B cell (primary cell): ENCODE data around the gene STAP2. TPM values are rescaled to one million over a fixed set of nuclear protein-coding genes. Genes with fewer than 3 reads are reported as not detected.

Experiments
- ATAC-seq: fragments of 200-7000 bp; cut with Tn5 transposase; one replicate; pipeline ENCODE4 v1.10.0; 2021; ENCODE audit warnings: low read depth, mild to moderate bottlenecking, moderate number of reproducible peaks, moderate library complexity
- CTCF ChIA-PET: fragments of 350-600 bp; sonication (Branson Sonifier 250); formaldehyde crosslinking; loops from one replicate; lab custom pipeline; 2021; ENCODE audit warnings: antibody characterized with exemption, inconsistent platforms; lab: Charles Lee
- POLR2A ChIA-PET: fragments of 350-600 bp; sonication (Branson Sonifier 250); formaldehyde crosslinking; loops from one replicate; lab custom pipeline; 2021; ENCODE audit warnings: antibody characterized with exemption; lab: Charles Lee
- DNase-seq: peaks from one replicate; pipeline ENCODE4 v3.0.0; 2013
- H2AFZ ChIP-seq: 2 replicates; pipeline ENCODE4 v1.6.1; 2012; ENCODE audit warnings: mild to moderate bottlenecking, low read depth, low read length; ENCODE audit not compliant: insufficient read depth, poor library complexity, severe bottlenecking
- H3K27ac ChIP-seq, 2 donors: 1 replicate in 1 of 2; 2 replicates in 1 of 2; pipeline ENCODE4 v1.5.1; 2012 to 2013; ENCODE audit warnings: low read length in 2 of 2, mild to moderate bottlenecking in 2 of 2, moderate library complexity in 1 of 2
- H3K27me3 ChIP-seq, 4 experiments: fragments of 200-600 bp in 1 of 4; sonication (generic) in 1 of 4; replicated peaks in 1 of 4; 1 replicate in 2 of 4; 2 replicates in 2 of 4; pipeline versions ENCODE4 v1.6.1 to v1.7.0; 2013 to 2016; ENCODE audit warnings: low read length in 3 of 4, mild to moderate bottlenecking in 2 of 4, mixed read lengths in 1 of 4, moderate library complexity in 1 of 4; ENCODE audit not compliant: insufficient read depth in 4 of 4, control insufficient read depth in 3 of 4; ENCODE audit errors: control extremely low read depth in 1 of 4
- H3K36me3 ChIP-seq, 2 experiments: replicated peaks in 1 of 2; 1 replicate in 1 of 2; 2 replicates in 1 of 2; pipeline versions ENCODE4 v1.6.1 to v1.7.1; 2013; ENCODE audit warnings: low read length in 1 of 2; ENCODE audit not compliant: insufficient read depth in 2 of 2, control insufficient read depth in 1 of 2; ENCODE audit errors: control extremely low read depth in 1 of 2, extremely low read depth in 1 of 2
- H3K4me1 ChIP-seq, 2 donors: fragments of 200-600 bp in 1 of 2; sonication (generic) in 1 of 2; 1 replicate in 1 of 2; 2 replicates in 1 of 2; pipeline versions ENCODE4 v1.5.1 to v1.6.1; 2013 to 2017; ENCODE audit warnings: low read length in 2 of 2; ENCODE audit not compliant: control insufficient read depth in 2 of 2, insufficient read depth in 2 of 2
- H3K4me2 ChIP-seq: replicated peaks from 2 replicates; pipeline ENCODE3; 2012; ENCODE audit warnings: mild to moderate bottlenecking, low read depth, low read length; ENCODE audit not compliant: poor library complexity, severe bottlenecking
- H3K4me3 ChIP-seq, 5 experiments: fragments of 200-600 bp in 1 of 5; sonication (generic) in 1 of 5; 1 replicate in 3 of 5; 2 replicates in 2 of 5; pipeline versions ENCODE4 v1.5.1 to v1.7.0; 2011 to 2016; ENCODE audit warnings: low read length in 4 of 5, mild to moderate bottlenecking in 4 of 5, low read depth in 2 of 5, control low read depth in 1 of 5, moderate library complexity in 1 of 5; ENCODE audit not compliant: insufficient read depth in 1 of 5; ENCODE audit errors: control extremely low read depth in 1 of 5, extremely low read depth in 1 of 5
- H3K79me2 ChIP-seq: fragments of 200-600 bp; sonication (generic); one replicate; pipeline ENCODE4 v1.6.0; 2016; ENCODE audit warnings: low read length; ENCODE audit not compliant: control insufficient read depth, insufficient read depth
- H3K9ac ChIP-seq: fragments of 200-600 bp; sonication (generic); 2 replicates; pipeline ENCODE4 v1.6.1; 2017; ENCODE audit warnings: mild to moderate bottlenecking, low read length, moderate library complexity
- H3K9me3 ChIP-seq, 3 donors: one replicate each; pipeline versions ENCODE4 v1.6.1 to v1.7.1; 2013; ENCODE audit warnings: low read length in 2 of 3; ENCODE audit not compliant: control insufficient read depth in 2 of 3, insufficient read depth in 1 of 3; ENCODE audit errors: control extremely low read depth in 1 of 3
- H4K20me1 ChIP-seq: 2 replicates; pipeline ENCODE4 v1.6.0; 2012; ENCODE audit warnings: mild to moderate bottlenecking, low read length; ENCODE audit not compliant: insufficient read depth, control insufficient read depth, poor library complexity, severe bottlenecking
- H3K27ac Mint-ChIP-seq: one replicate; pipeline ENCODE4 v1.8.0; 2021; ENCODE audit warnings: mixed read lengths
- H3K27me3 Mint-ChIP-seq: one replicate; pipeline ENCODE4 v1.8.0; 2021; ENCODE audit warnings: mixed read lengths
- H3K4me1 Mint-ChIP-seq: one replicate; pipeline ENCODE4 v1.8.0; 2021; ENCODE audit warnings: mixed read lengths
- H3K4me3 Mint-ChIP-seq: one replicate; pipeline ENCODE4 v1.8.0; 2021; ENCODE audit warnings: mixed read lengths
- H3K9me3 Mint-ChIP-seq: one replicate; pipeline ENCODE4 v1.8.0; 2022; ENCODE audit warnings: mixed read lengths; ENCODE audit not compliant: insufficient read depth
- CTCF ChIP-seq: fragments of 200-600 bp; IDR thresholded peaks from one replicate; pipeline ENCODE4 v1.8.0; 2022; ENCODE audit warnings: antibody characterized with exemption, mild to moderate bottlenecking
- EZH2 ChIP-seq: IDR thresholded peaks from 2 replicates; pipeline ENCODE4 v1.6.1; 2012; ENCODE audit warnings: borderline replicate concordance, low read depth, mild to moderate bottlenecking, moderate library complexity, low read length; ENCODE audit not compliant: insufficient read depth, poor library complexity, severe bottlenecking
- WGBS: methylation state at CpG from one replicate; pipeline ENCODE4 v1.1.5; 2013; ENCODE audit warnings: missing lambda C conversion rate; ENCODE audit not compliant: insufficient coverage; 5-methylcytosine and 5-hydroxymethylcytosine counted together
- intact Hi-C: fragments of 100-400 bp; cut with micrococcal nuclease; formaldehyde crosslinking; loops from one replicate; pipeline ENCODE4 v1.10.0; 2022
- polyA plus RNA-seq: library from polyadenylated mRNA; depleted of rRNA; stranded (reverse); fragments of >200 nt; gene quantifications from 2 replicates; pipeline ENCODE4 v1.2.3, GENCODE V29; 2012
- total RNA-seq, 2 donors: library from RNA; stranded (reverse); fragments of 120-200 nt in 1 of 2; gene quantifications; 1 replicate in 1 of 2; 2 replicates in 1 of 2; pipeline versions ENCODE4 v1.2.3 to v1.2.4, GENCODE V29; 2013 to 2022

STAP2 gene
- total and polyA plus RNA-seq, 2 donors (not counting 1 experiment from before 2014, with no cell fraction given), result 0.27 to 0.72 TPM

- H3K4me3 ChIP-seq, result no peak overlapping the region
- no peak overlapping the region for H3K9ac ChIP-seq
- peak overlapping the region; percentile 96 for H3K4me2 ChIP-seq
- peaks cover 48 to 55% of the 10 kb centered on the region in 2 donors for H3K4me1 ChIP-seq
- H3K79me2 ChIP-seq, result peaks cover 22% of the 10 kb centered on the region
- WGBS, result 76% methylated on average over 13 of the region's 13 CpGs
- DNase-seq (no peak), ATAC-seq (peak; percentile 29)
- Mint-ChIP-seq H3K27me3 (no peaks in the 10 kb centered on the region), H3K27ac (peak overlapping the region; percentile 96), H3K9me3 (no peaks in the 10 kb centered on the region), H3K4me1 (peaks cover 49% of the 10 kb centered on the region), H3K4me3 (peak overlapping the region; percentile 69)
- H2AFZ ChIP-seq, result no peak overlapping the region
- peaks cover 0 to 38% of the 10 kb centered on the region in 2 experiments for H3K36me3 ChIP-seq
- peak overlapping the region; percentile 84 to 95 for H3K27ac ChIP-seq
- ChIA-PET CTCF (interaction anchor here (0.9 to 2.1 kb wide), 4 partner anchors 15 to 33 kb away, joined by 3 to 14 read pairs (median 4); partner anchors contain the start of genes MPND and SH3GL1), POLR2A (interaction anchor here (0.7 kb wide), 2 partner anchors 24 to 37 kb away, joined by 3 to 4 read pairs; partner anchors contain the start of gene MPND)
- intact Hi-C loops, result loop anchor here (2.0 kb wide), 1 partner anchor 25 kb away; the partner anchor contains the start of gene MPND
- TF ChIP-seq EZH2, result no peak
- no peak for TF ChIP-seq CTCF
- H3K9me3 ChIP-seq, result no peaks in the 10 kb centered on the region
- no peaks in the 10 kb centered on the region for H3K27me3 ChIP-seq
- peaks cover 28% of the 10 kb centered on the region for H4K20me1 ChIP-seq
These were observed 29.1 kb upstream of the STAP2 start for GRCh38 chr19:4367781-4368127.

GRCh38 chr19:4367336-4367723, 28.7 kb upstream of the STAP2 start:
- Histone ChIP-seq H4K20me1 (peaks cover 23% of the 10 kb centered on the region), H3K4me3 (no peak overlapping the region), H3K4me1 (peaks cover 43 to 51% of the 10 kb centered on the region in 2 donors), H3K9ac (no peak overlapping the region), H3K36me3 (peaks cover 0 to 38% of the 10 kb centered on the region in 2 experiments), H3K79me2 (peaks cover 17% of the 10 kb centered on the region), H3K27me3 (no peaks in the 10 kb centered on the region), H2AFZ (no peak overlapping the region), H3K27ac (peak overlapping the region; percentile 84 to 95), H3K9me3 (no peaks in the 10 kb centered on the region), H3K4me2 (no peak overlapping the region)
- H3K27me3 Mint-ChIP-seq, result no peaks in the 10 kb centered on the region
- ATAC-seq (no peak), DNase-seq (no peak)
- H3K9me3 Mint-ChIP-seq, result no peaks in the 10 kb centered on the region
- WGBS, result 95% methylated on average over 9 of the region's 10 CpGs
- H3K4me3 Mint-ChIP-seq, result no peak overlapping the region
- peak overlapping the region; percentile 96 for H3K27ac Mint-ChIP-seq
- CTCF ChIA-PET, result interaction anchor here (0.9 to 2.1 kb wide), 5 partner anchors 10 to 33 kb away, joined by 3 to 14 read pairs (median 4); partner anchors contain the start of gene SH3GL1
- no peak for TF ChIP-seq CTCF
- TF ChIP-seq EZH2, result no peak
- POLR2A ChIA-PET, result interaction anchor here (0.7 to 1.3 kb wide), 3 partner anchors 8 to 37 kb away, joined by 3 to 4 read pairs (median 3); partner anchors contain the start of gene MPND
- peaks cover 45% of the 10 kb centered on the region for H3K4me1 Mint-ChIP-seq
- intact Hi-C loops, result no loop called here
